GM19239 (cell line): ENCODE results near the gene PPARA.
"Not testable (repeated sequence)": the region's sequence is repeated elsewhere in the genome, so short reads cannot be mapped to it uniquely, and the experiment has no call there.

Source experiments
- DNase-seq: peaks from one replicate; pipeline ENCODE4 v3.0.0; 2011; ENCODE audit warnings: low spot score; ENCODE audit not compliant: insufficient read length
- FAIRE-seq: peaks from 2 replicates; lab custom pipeline; 2011; peaks lifted over from hg19 to GRCh38; lab: Jason Lieb, UNC

PPARA gene

GRCh38 chr22:46259374-46259773 lies 109.0 kb downstream of the PPARA start:
- DNase-seq (no peak), FAIRE-seq (no peak)

DNA sequence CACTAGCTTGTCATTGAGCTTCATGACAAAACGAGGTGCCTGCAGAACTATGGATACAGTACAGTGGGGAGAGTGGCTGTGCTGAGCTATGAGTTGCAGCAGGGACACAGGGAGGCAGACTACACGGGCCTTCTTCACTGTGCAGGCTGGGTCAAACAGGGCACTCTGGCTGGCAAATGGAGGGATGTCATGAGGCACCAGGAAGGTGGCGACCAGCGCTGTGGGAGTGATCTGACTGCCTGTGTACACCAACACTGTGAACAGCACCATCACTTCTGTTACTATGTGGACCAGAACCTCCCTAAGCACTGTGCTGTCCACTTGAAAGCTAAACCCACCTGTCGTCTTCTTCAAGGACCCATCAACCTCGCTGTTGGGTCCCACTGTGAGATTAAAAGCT lies 109.7 kb downstream of the PPARA start:
- DNase-seq (no peak), FAIRE-seq (no peak)

GRCh38 chr22:46262449-46263215 lies 112.3 kb downstream of the PPARA start:
- no peak for FAIRE-seq

GRCh38 chr22:46263216-46263590 lies 112.9 kb downstream of the PPARA start, which contains the start of gene PKDREJ:
PKDREJ (minus strand) TSS chr22:46263343; CDS start chr22:46263322, 21 bp downstream.
- no peak for FAIRE-seq
- DNase-seq = no peak

More at GRCh38 chr22:46262449-46263215, 112.3 kb downstream of the PPARA start:
- DNase-seq = no peak

GRCh38 chr22:46264520-46264919 lies 114.2 kb downstream of the PPARA start:
- not testable (repeated sequence) for DNase-seq, FAIRE-seq

- not testable (repeated sequence) for FAIRE-seq, DNase-seq
These were observed 115.3 kb downstream of the PPARA start for GRCh38 chr22:46265627-46266026.

GRCh38 chr22:46267431-46268279 lies 117.3 kb downstream of the PPARA start, which contains the start of gene TTC38:
TTC38 (plus strand) TSS chr22:46268008; CDS start chr22:46268040, 32 bp downstream.
- DNase-seq (peak; percentile 97), FAIRE-seq (peak; percentile 83)

- DNase-seq = no peak
- no peak for FAIRE-seq
These were observed 119.2 kb downstream of the PPARA start for GRCh38 chr22:46269564-46269963.

DNA sequence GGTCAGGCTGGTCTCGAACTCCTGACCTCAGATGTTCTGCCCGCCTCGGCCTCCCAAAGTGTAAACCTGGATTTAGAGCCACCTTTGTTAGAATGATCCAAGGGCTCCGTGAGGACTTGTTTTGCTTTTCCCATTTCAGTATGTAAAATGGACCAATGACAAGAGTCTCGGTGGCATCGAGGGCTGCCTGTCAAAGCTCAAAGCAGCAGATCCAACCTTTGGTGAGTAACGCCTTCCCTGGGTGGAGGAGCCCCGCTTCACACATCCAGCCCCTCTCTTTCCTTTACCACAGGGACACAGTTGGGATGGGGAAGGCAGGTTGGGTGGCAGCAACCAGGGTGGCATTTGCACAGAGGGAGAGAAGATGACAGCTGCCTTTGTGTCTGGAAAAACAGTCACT lies 121.9 kb downstream of the PPARA start:
- DNase-seq (no peak), FAIRE-seq (no peak)

- DNase-seq (no peak), FAIRE-seq (no peak)
These were observed 122.6 kb downstream of the PPARA start for GRCh38 chr22:46272762-46273431.

- FAIRE-seq (no peak), DNase-seq (no peak)
These were observed 123.3 kb downstream of the PPARA start for GRCh38 chr22:46273432-46274148.

GRCh38 chr22:46274381-46274780 lies 124.1 kb downstream of the PPARA start:
- FAIRE-seq (no peak), DNase-seq (no peak)

DNA sequence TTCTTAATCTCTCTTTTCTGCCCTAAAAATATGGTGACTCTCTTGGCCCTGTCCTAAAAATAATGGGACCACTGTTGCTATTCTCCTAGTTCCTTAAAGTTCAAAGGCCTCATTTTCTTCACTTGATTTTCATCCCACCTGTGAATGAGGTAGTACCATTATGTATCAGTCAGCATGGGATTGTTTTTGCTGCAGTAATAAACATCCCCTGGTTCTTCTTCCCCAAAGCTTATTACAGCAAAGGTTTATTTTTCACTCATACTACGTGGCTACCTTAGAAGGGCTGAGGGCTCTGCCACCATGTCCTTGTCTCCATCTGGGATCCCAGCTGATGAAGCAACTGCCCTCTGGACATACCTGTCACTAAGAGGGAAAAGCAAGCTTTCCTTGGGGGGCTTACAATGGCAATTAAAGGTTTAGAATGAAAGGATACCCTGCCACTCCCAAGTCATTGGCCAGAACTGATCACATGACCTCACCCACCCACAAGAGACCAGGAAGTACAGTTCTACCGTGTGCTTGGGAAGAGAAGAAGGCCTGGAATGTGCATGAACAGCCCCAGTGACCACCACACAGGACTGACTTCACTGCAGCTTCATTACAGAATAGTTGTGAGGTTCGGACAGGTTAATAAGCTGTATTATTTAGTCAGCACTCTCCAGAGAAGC lies 125.3 kb downstream of the PPARA start:
- no peak for DNase-seq
- no peak for FAIRE-seq

- FAIRE-seq (no peak), DNase-seq (no peak)
These were observed 126.2 kb downstream of the PPARA start for GRCh38 chr22:46276563-46276962.

DNA sequence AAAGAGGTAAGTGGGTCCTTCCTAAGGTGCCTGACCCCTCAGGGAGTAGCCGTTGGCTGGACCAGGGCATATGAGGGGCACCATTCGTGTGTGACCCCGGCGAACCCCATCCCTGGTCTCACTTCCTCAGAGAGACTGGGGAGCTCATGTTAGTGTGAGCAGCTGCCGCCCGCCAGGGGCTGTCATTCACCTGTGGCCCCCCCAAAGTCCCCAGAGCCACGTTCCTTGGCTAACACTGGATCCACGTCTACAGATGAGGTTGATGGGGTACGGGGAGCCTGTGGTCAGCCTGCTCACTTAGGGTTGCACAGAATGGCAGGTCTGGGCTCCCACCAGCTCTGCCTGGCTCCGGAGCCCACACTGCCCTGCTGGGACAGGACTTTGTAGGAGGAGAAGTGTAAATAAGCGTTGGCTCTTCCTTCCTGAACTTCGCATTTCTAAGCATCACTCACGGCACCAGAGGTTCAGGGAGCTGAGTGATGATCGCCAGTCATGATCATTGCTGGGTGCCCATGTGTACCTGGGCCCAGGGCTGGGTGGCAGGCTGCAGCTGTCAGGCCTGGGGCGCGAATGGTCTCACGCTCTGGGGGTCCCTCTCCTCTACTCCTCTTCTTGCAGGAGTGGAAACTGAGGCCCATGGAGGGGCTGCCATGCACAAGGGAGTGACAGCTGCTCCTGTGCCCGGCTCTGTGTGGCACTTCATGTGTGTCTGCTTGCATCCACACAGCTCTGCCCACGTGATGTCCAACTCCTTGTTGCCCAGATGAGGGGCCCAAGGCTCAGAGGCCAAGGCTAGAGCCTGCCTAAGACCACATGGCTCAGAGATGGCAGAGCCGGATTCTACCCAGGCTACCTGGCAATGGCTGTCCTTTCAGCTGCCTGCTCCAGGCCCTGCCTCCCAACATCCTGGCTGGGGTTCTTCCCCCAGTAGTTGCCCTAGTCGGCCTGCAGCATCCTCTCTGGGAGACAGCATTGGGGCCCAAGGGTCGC lies 128.6 kb downstream of the PPARA start:
- FAIRE-seq (no peak), DNase-seq (no peak)

DNA sequence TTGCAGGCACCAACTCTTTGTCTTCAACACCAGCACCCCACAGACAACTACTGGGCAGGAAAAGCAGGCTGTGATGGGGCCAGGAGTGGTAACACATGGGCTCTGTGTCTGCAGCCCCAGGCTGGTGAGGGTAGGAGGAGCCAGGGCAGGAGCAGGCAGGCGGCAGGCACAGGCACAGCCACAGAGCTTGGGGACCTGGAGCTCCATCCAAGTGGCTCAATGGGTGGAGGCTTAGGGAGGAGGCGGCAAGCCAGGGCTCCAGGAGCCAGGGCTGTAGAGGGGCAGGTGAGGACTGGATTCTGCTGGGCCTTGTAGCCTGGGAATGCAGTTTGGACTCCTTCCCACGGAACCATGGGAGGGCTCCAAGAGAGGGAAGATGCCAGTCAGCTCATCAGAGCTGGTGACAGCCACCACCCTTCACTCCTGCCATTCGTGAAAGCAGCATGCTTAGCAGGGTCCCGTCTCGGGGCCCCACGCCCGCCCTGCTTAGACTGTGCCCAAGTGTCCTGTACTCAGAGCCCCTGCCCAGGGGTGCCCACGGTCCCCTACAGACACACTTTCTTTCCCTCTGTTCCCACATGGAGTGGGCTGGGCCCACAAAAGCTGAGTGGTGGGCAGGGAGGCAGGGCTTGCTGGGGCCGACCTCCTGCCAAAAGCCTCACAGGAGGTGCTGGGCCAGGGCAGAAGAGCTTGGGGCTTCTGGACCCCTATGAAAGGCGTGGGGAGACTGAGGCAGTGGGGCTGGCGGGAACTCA lies 129.9 kb downstream of the PPARA start:
- no peak for FAIRE-seq
- no peak for DNase-seq

GRCh38 chr22:46280999-46281623 lies 130.8 kb downstream of the PPARA start:
- DNase-seq = no peak
- FAIRE-seq = no peak
